Calu3 (cell line): ENCODE data around the gene FAM177A1. TPM values are rescaled to one million over a fixed set of nuclear protein-coding genes. Genes with fewer than 3 reads are reported as not detected.
"Not testable (repeated sequence)": the region's sequence is repeated elsewhere in the genome, so short reads cannot be mapped to it uniquely, and the experiment has no call there.

Source experiments
- BruUV-seq: library from RNA; stranded (reverse); fragments of 400-500 nt; replicated peaks from 2 replicates; lab custom pipeline; 2021; lab: Mats Ljungman, UMichigan
- CTCF ChIA-PET: fragments of 300-600 bp; sonication (Branson Sonifier 250); formaldehyde crosslinking; loops from one replicate; lab custom pipeline; 2022; ENCODE audit warnings: antibody characterized with exemption; lab: Charles Lee
- DNase-seq: peaks from one replicate; pipeline ENCODE4 v3.0.0; 2022
- H3K27ac Mint-ChIP-seq: one replicate; pipeline ENCODE4 v1.8.0; 2022; ENCODE audit warnings: mixed read lengths; ENCODE audit not compliant: unreplicated experiment
- H3K27me3 Mint-ChIP-seq: one replicate; pipeline ENCODE4 v1.8.0; 2022; ENCODE audit warnings: mixed read lengths; ENCODE audit not compliant: unreplicated experiment
- H3K36me3 Mint-ChIP-seq: one replicate; pipeline ENCODE4 v1.8.0; 2022; ENCODE audit warnings: mild to moderate bottlenecking, moderate library complexity, mixed read lengths; ENCODE audit not compliant: insufficient read depth, unreplicated experiment
- H3K4me1 Mint-ChIP-seq: one replicate; pipeline ENCODE4 v1.8.0; 2022; ENCODE audit warnings: mild to moderate bottlenecking, low read depth, mixed read lengths; ENCODE audit not compliant: unreplicated experiment
- H3K4me3 Mint-ChIP-seq: one replicate; pipeline ENCODE4 v1.8.0; 2022; ENCODE audit warnings: mild to moderate bottlenecking, low read depth, moderate library complexity, mixed read lengths; ENCODE audit not compliant: unreplicated experiment
- H3K9me3 Mint-ChIP-seq: one replicate; pipeline ENCODE4 v1.8.0; 2022; ENCODE audit warnings: low read depth, mixed read lengths; ENCODE audit not compliant: unreplicated experiment
- intact Hi-C: fragments of 100-400 bp; cut with micrococcal nuclease; formaldehyde crosslinking; loops from one replicate; pipeline ENCODE4 v1.10.0; 2022; ENCODE audit not compliant: unreplicated experiment
- total RNA-seq: library from RNA; stranded (reverse); gene quantifications from 2 replicates; pipeline ENCODE4 v1.2.3, GENCODE V29; 2022
- TF ChIP-seq, protein P1 (sequence below): fragments of 200-600 bp; IDR thresholded peaks from one replicate; pipeline ENCODE4 v1.8.0; 2022; ENCODE audit warnings: antibody characterized with exemption; ENCODE audit not compliant: unreplicated experiment

The FAM177A1 gene
- total RNA-seq, 1 experiment from 2014 or later: 48.4 TPM

GRCh38 chr14:35047976-35048513 lies 2.0 kb downstream of the FAM177A1 start:
- Mint-ChIP-seq H3K4me1 (peaks cover 22% of the 10 kb centered on the region), H3K27me3 (no peaks in the 10 kb centered on the region), H3K9me3 (no peaks in the 10 kb centered on the region), H3K4me3 (peak overlapping the region; percentile 98), H3K36me3 (peaks cover 27% of the 10 kb centered on the region), H3K27ac (peak overlapping the region; percentile 92)
- TF ChIP-seq, protein P1, sequence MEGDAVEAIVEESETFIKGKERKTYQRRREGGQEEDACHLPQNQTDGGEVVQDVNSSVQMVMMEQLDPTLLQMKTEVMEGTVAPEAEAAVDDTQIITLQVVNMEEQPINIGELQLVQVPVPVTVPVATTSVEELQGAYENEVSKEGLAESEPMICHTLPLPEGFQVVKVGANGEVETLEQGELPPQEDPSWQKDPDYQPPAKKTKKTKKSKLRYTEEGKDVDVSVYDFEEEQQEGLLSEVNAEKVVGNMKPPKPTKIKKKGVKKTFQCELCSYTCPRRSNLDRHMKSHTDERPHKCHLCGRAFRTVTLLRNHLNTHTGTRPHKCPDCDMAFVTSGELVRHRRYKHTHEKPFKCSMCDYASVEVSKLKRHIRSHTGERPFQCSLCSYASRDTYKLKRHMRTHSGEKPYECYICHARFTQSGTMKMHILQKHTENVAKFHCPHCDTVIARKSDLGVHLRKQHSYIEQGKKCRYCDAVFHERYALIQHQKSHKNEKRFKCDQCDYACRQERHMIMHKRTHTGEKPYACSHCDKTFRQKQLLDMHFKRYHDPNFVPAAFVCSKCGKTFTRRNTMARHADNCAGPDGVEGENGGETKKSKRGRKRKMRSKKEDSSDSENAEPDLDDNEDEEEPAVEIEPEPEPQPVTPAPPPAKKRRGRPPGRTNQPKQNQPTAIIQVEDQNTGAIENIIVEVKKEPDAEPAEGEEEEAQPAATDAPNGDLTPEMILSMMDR: no peak
- intact Hi-C loops: no loop called here
- CTCF ChIA-PET: no interaction called here
- no peak for DNase-seq
- TSS peak; percentile 48 for BruUV-seq

- H3K4me3 Mint-ChIP-seq: no peak overlapping the region
- no peaks in the 10 kb centered on the region for H3K27me3 Mint-ChIP-seq
- H3K27ac Mint-ChIP-seq: no peak overlapping the region
- H3K36me3 Mint-ChIP-seq: peaks cover 19% of the 10 kb centered on the region
- TF ChIP-seq, protein P1: no peak
- intact Hi-C loops: no loop called here
- DNase-seq: no peak
- no TSS peak for BruUV-seq
- CTCF ChIA-PET: no interaction called here
- no peaks in the 10 kb centered on the region for H3K9me3 Mint-ChIP-seq
- H3K4me1 Mint-ChIP-seq: peaks cover 13% of the 10 kb centered on the region
These were observed 4.6 kb downstream of the FAM177A1 start for GRCh38 chr14:35050652-35051051.

GRCh38 chr14:35051796-35052195 lies 5.7 kb downstream of the FAM177A1 start:
- no TSS peak for BruUV-seq
- no peak overlapping the region for H3K27ac Mint-ChIP-seq
- no peaks in the 10 kb centered on the region for H3K9me3 Mint-ChIP-seq
- TF ChIP-seq, protein P1: no peak
- CTCF ChIA-PET: interaction anchor here (0.5 kb wide), 1 partner anchor 25 kb away, joined by 5 read pairs; no protein-coding TSS in a partner anchor
- H3K27me3 Mint-ChIP-seq: no peaks in the 10 kb centered on the region
- intact Hi-C loops: no loop called here
- H3K36me3 Mint-ChIP-seq: peaks cover 7% of the 10 kb centered on the region
- H3K4me3 Mint-ChIP-seq: no peak overlapping the region
- DNase-seq: no peak
- H3K4me1 Mint-ChIP-seq: peaks cover 13% of the 10 kb centered on the region

DNA sequence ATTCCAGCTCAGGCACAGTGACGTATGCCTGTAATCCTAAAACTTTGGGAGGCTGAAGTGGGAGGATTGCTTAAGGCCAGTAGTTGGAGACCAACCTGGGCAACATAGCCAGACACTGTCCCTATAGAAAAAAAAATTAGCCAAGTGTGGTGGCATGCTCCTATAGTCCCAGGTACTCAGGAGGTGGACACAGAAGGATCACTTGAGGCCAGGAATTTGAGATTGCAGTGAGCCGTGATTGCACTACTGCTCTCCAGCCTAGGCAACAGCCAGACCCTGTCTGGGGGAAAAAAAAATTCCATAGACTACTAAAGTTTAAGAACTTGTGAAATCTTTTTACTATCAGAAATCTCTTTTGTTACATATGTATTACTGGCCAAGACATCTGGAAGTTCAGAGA lies 6.6 kb downstream of the FAM177A1 start:
- Mint-ChIP-seq H3K27me3 (no peaks in the 10 kb centered on the region), H3K27ac (no peak overlapping the region), H3K4me1 (peaks cover 10% of the 10 kb centered on the region), H3K9me3 (no peaks in the 10 kb centered on the region), H3K4me3 (no peak overlapping the region), H3K36me3 (peaks cover 5% of the 10 kb centered on the region)
- DNase-seq: no peak
- no TSS peak for BruUV-seq
- TF ChIP-seq, protein P1: no peak
- intact Hi-C loops: no loop called here
- CTCF ChIA-PET: no interaction called here

DNA sequence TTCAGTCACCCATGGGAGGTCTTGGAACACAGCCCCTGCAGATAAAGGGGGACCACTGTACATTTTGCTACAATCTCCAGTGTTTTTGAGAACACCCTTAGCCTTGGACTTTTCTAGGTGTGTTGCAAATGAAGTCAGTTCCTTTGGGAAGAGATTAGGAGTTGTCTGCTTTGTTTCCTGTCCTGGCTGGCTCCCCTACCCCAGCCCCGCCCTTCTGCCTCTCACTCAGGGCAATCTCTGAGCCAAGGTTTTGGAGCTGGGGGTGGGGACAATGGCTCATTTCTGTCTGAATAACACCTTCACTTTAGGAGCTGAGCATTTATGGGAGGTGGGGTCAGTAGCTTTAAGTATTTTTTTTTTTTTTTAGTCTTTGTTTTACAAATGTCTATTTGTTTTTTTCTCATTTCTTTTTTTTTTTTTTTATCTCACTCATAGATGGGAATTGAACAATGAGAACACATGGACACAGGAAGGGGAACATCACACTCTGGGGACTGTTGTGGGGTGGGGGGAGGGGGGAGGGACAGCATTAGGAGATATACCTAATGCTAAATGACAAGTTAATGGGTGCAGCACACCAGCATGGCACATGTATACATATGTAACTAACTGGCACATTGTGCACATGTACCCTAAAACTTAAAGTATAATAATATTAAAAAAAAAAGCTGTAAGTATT lies 15.2 kb downstream of the FAM177A1 start:
- peak; percentile 13 for DNase-seq
- H3K36me3 Mint-ChIP-seq, H3K4me3 Mint-ChIP-seq, H3K27ac Mint-ChIP-seq, H3K4me1 Mint-ChIP-seq, intact Hi-C loops, H3K27me3 Mint-ChIP-seq, BruUV-seq, H3K9me3 Mint-ChIP-seq: not testable (repeated sequence)
- CTCF ChIA-PET: interaction anchor here (0.7 kb wide), 1 partner anchor 354 kb away, joined by 7 read pairs; no protein-coding TSS in a partner anchor

DNA sequence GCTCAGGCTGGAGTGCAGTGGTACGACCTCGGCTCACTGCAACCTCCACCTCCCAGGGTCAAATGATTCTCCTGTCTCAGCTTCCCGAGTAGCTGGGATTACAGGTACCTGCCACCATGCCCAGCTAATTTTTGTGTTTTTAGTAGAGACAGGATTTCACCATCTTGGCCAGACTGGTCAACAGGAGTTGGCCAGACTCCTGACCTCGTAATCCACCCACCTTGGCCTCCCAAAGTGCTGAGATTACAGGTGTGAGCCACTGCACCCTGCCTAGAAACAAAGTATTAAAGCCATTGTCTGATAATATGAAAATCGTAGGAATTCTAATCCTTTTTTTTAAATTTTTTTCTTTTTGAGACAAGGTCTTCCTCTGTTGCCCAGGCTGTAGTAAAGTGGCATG lies 19.7 kb downstream of the FAM177A1 start:
- H3K27ac Mint-ChIP-seq, DNase-seq, H3K4me3 Mint-ChIP-seq, intact Hi-C loops, BruUV-seq, H3K36me3 Mint-ChIP-seq, H3K27me3 Mint-ChIP-seq, H3K4me1 Mint-ChIP-seq, H3K9me3 Mint-ChIP-seq: not testable (repeated sequence)
- CTCF ChIA-PET: interaction anchor here (0.6 to 0.7 kb wide), 2 partner anchors 85 to 121 kb away, joined by 3 read pairs; no protein-coding TSS in a partner anchor
